ENCODE measurements around the gene ENKD1.

DNA sequence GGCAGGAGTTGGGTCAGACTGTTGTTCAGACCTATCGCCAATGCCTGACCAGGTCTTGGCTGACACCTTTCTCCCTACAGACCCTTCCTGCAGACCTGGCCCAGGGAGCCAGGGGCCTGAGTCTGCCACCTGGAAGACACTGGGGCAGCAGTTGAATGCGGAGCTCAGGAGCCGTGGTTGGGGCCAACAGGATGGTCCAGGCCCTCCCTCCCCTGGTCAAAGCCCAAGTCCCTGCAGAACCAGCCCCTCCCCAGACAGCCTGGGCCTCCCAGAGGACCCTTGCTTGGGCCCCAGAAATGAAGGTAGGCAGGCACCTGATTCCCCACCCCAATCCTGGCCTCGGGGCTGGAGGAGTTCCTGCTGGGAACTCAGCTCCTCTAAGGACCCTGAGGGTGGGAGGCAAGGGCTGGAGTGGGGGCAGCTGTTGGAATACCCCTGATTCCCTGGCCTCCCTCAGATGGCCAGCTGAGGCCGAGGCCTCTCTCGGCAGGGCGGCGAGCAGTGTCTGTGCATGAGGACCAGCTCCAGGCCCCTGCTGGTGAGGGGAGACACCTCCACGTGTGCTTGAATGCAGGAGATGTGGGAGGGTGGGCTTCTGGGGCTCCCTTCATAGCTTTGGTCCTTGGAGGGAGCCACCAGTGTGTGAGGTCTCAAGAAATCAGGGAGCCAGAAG, 10.1 kb downstream of the ENKD1 start:
- TF ChIP-seq ZBTB7A (IDR thresholded peaks at IDR 0.05; ENCODE audit: low read depth) (no peak), TCF12 (IDR thresholded peaks at IDR 0.05; ENCODE audit: low read depth) (no peak), CREB1 (IDR thresholded peaks at IDR 0.05; ENCODE audit: low read depth) (no peak), EGR1 (IDR thresholded peaks at IDR 0.05) (no peak), TEAD4 (IDR thresholded peaks at IDR 0.05) (no peak), NFIC (IDR thresholded peaks at IDR 0.05) (no peak), YY1 (IDR thresholded peaks at IDR 0.05; ENCODE audit: low read depth) (no peak), EP300 (IDR thresholded peaks at IDR 0.05; ENCODE audit: borderline replicate concordance) (no peak)
- TF ChIP-seq, protein P1, sequence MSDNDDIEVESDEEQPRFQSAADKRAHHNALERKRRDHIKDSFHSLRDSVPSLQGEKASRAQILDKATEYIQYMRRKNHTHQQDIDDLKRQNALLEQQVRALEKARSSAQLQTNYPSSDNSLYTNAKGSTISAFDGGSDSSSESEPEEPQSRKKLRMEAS (IDR thresholded peaks at IDR 0.05), result no peak
- TF ChIP-seq, protein P2, sequence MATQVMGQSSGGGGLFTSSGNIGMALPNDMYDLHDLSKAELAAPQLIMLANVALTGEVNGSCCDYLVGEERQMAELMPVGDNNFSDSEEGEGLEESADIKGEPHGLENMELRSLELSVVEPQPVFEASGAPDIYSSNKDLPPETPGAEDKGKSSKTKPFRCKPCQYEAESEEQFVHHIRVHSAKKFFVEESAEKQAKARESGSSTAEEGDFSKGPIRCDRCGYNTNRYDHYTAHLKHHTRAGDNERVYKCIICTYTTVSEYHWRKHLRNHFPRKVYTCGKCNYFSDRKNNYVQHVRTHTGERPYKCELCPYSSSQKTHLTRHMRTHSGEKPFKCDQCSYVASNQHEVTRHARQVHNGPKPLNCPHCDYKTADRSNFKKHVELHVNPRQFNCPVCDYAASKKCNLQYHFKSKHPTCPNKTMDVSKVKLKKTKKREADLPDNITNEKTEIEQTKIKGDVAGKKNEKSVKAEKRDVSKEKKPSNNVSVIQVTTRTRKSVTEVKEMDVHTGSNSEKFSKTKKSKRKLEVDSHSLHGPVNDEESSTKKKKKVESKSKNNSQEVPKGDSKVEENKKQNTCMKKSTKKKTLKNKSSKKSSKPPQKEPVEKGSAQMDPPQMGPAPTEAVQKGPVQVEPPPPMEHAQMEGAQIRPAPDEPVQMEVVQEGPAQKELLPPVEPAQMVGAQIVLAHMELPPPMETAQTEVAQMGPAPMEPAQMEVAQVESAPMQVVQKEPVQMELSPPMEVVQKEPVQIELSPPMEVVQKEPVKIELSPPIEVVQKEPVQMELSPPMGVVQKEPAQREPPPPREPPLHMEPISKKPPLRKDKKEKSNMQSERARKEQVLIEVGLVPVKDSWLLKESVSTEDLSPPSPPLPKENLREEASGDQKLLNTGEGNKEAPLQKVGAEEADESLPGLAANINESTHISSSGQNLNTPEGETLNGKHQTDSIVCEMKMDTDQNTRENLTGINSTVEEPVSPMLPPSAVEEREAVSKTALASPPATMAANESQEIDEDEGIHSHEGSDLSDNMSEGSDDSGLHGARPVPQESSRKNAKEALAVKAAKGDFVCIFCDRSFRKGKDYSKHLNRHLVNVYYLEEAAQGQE (IDR thresholded peaks at IDR 0.05; ENCODE audit: low read depth), result no peak
